ENCODE data around the gene LYZL6.

DNA sequence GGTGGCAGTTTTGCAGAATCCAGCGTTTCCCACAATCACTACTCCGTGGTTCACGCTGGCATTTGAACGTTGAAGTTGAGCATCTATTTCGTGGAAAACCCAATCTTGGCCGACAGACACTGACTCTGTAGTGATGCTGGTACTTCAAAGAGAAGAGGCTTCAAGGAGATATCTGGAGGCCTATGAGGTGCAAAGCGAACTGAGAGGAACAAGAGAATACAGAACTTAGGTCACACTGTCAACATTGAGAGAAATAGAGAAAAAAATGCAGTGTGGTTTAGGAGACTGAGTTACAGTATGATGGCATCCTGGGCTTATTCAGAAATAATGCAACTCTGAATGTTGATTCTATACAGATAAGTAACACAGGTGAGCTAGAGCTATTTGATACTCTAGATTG, 21.8 kb upstream of the LYZL6 start:
- TF ChIP-seq, protein P1, sequence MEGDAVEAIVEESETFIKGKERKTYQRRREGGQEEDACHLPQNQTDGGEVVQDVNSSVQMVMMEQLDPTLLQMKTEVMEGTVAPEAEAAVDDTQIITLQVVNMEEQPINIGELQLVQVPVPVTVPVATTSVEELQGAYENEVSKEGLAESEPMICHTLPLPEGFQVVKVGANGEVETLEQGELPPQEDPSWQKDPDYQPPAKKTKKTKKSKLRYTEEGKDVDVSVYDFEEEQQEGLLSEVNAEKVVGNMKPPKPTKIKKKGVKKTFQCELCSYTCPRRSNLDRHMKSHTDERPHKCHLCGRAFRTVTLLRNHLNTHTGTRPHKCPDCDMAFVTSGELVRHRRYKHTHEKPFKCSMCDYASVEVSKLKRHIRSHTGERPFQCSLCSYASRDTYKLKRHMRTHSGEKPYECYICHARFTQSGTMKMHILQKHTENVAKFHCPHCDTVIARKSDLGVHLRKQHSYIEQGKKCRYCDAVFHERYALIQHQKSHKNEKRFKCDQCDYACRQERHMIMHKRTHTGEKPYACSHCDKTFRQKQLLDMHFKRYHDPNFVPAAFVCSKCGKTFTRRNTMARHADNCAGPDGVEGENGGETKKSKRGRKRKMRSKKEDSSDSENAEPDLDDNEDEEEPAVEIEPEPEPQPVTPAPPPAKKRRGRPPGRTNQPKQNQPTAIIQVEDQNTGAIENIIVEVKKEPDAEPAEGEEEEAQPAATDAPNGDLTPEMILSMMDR (IDR thresholded peaks at IDR 0.05 in 8 of 11, conservative IDR thresholded peaks at IDR 0.05 in 3 of 11), result no peak
- no peak for TF ChIP-seq POLR2A (IDR thresholded peaks at IDR 0.05)
